Activated B cell treated with CpG ODN at 0.5 μM for 24 hours (primary cell): ENCODE results near the gene GNAL. TPM values are rescaled to one million over a fixed set of nuclear protein-coding genes. Genes with fewer than 3 reads are reported as not detected.

ENCODE experiments used
- ATAC-seq: fragments of 200-7000 bp; cut with Tn5 transposase; one replicate; pipeline ENCODE4 v1.10.0; 2021; ENCODE audit warnings: low read depth, mild to moderate bottlenecking, moderate library complexity
- CTCF ChIA-PET: fragments of 350-600 bp; sonication (Branson Sonifier 250); formaldehyde crosslinking; loops from one replicate; lab custom pipeline; 2021; ENCODE audit warnings: antibody characterized with exemption; lab: Charles Lee
- POLR2A ChIA-PET: fragments of 350-600 bp; sonication (Branson Sonifier 250); formaldehyde crosslinking; loops from one replicate; lab custom pipeline; 2021; ENCODE audit warnings: antibody characterized with exemption; lab: Charles Lee
- DNase-seq: peaks from one replicate; pipeline ENCODE4 v3.0.0; 2022
- H3K27ac Mint-ChIP-seq: one replicate; pipeline ENCODE4 v1.8.0; 2020; ENCODE audit warnings: mixed read lengths
- H3K27me3 Mint-ChIP-seq: one replicate; pipeline ENCODE4 v1.8.0; 2021; ENCODE audit warnings: mixed read lengths
- H3K36me3 Mint-ChIP-seq: one replicate; pipeline ENCODE4 v1.8.0; 2021; ENCODE audit warnings: low read depth, mixed read lengths
- H3K4me1 Mint-ChIP-seq: one replicate; pipeline ENCODE4 v1.8.0; 2021; ENCODE audit warnings: mixed read lengths
- H3K4me3 Mint-ChIP-seq: one replicate; pipeline ENCODE4 v1.8.0; 2020; ENCODE audit warnings: mild to moderate bottlenecking, mixed read lengths
- H3K9me3 Mint-ChIP-seq: one replicate; pipeline ENCODE4 v1.8.0; 2020; ENCODE audit warnings: mixed read lengths
- intact Hi-C: fragments of 100-400 bp; cut with micrococcal nuclease; formaldehyde crosslinking; loops from one replicate; pipeline ENCODE4 v1.15.1; 2024
- total RNA-seq: library from RNA; stranded (reverse); gene quantifications from 2 replicates; pipeline ENCODE4 v1.2.3, GENCODE V29; 2022
- TF ChIP-seq, protein P1 (sequence below): fragments of 200-600 bp; IDR thresholded peaks from one replicate; pipeline ENCODE4 v1.8.0; 2022; ENCODE audit warnings: antibody characterized with exemption, mild to moderate bottlenecking

Gene GNAL
- total RNA-seq, 1 donor from 2014 or later, result not detected

DNA sequence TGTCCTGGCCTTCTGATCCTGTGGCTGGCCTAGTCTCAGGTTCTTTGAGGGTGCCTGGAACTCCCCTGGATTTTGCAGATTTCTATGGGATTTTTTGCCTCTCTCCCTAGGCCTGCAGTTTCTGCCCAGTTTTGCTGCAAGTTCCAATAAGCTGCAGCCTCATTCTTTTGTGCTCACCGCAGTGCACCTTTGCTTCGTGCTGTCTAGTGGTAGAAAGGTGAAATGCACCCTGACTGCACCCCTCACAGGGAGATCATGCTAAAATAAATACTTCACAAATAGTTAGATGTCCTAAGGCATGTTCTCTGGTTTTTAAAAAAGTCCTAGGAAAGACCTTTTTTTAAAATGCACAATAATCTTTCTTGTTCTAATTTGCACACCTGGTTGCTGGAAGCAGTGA, 72.5 kb downstream of the GNAL start:
- peaks cover 7% of the 10 kb centered on the region for H3K27me3 Mint-ChIP-seq
- ATAC-seq, result no peak
- ChIA-PET POLR2A (no interaction called here), CTCF (no interaction called here)
- H3K36me3 Mint-ChIP-seq, result no peaks in the 10 kb centered on the region
- no peak overlapping the region for H3K27ac Mint-ChIP-seq
- H3K9me3 Mint-ChIP-seq, result no peaks in the 10 kb centered on the region
- no peak for DNase-seq
- intact Hi-C loops, result no loop called here
- no peaks in the 10 kb centered on the region for H3K4me1 Mint-ChIP-seq
- H3K4me3 Mint-ChIP-seq, result no peak overlapping the region
- TF ChIP-seq, protein P1, sequence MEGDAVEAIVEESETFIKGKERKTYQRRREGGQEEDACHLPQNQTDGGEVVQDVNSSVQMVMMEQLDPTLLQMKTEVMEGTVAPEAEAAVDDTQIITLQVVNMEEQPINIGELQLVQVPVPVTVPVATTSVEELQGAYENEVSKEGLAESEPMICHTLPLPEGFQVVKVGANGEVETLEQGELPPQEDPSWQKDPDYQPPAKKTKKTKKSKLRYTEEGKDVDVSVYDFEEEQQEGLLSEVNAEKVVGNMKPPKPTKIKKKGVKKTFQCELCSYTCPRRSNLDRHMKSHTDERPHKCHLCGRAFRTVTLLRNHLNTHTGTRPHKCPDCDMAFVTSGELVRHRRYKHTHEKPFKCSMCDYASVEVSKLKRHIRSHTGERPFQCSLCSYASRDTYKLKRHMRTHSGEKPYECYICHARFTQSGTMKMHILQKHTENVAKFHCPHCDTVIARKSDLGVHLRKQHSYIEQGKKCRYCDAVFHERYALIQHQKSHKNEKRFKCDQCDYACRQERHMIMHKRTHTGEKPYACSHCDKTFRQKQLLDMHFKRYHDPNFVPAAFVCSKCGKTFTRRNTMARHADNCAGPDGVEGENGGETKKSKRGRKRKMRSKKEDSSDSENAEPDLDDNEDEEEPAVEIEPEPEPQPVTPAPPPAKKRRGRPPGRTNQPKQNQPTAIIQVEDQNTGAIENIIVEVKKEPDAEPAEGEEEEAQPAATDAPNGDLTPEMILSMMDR, result no peak

DNA sequence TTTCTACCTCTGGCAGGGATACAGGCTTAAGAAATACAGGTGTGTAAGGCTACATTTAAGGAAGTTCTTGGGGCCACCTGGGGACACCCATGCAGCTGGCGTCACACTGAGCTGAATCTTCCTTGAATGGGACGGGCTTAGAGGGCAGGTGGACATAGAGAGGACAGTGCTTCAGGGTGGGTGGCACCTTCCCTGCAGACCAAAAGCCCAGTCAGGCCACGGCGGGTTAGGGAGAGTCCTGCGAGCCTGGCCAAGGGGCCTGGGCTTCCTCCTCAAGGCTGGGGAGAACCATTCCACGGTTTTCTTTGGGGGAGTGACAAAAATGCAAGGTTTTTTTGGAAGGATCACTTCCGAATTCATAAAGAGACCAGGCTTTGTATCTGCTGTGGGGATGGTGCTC, 73.4 kb downstream of the GNAL start:
- POLR2A ChIA-PET, result no interaction called here

DNA sequence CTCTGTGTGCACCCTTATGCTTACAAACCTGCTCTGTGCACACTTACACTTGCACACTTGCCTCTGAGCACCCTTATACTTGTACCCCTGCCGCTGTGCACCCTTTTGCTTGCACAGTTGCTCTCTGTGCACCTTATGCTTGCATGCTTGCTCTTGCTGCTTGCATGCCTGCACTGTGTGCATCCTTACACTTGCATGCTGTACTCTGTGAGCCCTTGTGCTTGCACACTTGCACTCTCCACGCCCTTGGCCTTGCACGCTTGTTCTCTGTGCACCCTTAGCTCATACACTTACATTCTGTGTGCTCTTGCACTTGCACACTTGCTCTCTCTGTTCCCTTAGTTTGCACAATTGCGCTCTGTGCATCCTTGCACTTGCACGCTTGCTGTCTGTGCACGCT, 78.3 kb downstream of the GNAL start:
- no peak for ATAC-seq
- H3K36me3 Mint-ChIP-seq, result no peaks in the 10 kb centered on the region
- no peak overlapping the region for H3K27ac Mint-ChIP-seq
- intact Hi-C loops, result no loop called here
- CTCF ChIA-PET, result no interaction called here
- peaks cover 4% of the 10 kb centered on the region for H3K27me3 Mint-ChIP-seq
- no peak for DNase-seq
- no peaks in the 10 kb centered on the region for H3K9me3 Mint-ChIP-seq
- POLR2A ChIA-PET, result no interaction called here
- TF ChIP-seq, protein P1, result no peak
- H3K4me3 Mint-ChIP-seq, result no peak overlapping the region
- no peaks in the 10 kb centered on the region for H3K4me1 Mint-ChIP-seq

More for the DNA sequence above, 73.4 kb downstream of the GNAL start:
- Mint-ChIP-seq H3K27me3 (peaks cover 4% of the 10 kb centered on the region), H3K4me1 (no peaks in the 10 kb centered on the region), H3K36me3 (no peaks in the 10 kb centered on the region), H3K4me3 (no peak overlapping the region), H3K27ac (no peak overlapping the region), H3K9me3 (no peaks in the 10 kb centered on the region)
- ATAC-seq (no peak), DNase-seq (no peak)
- CTCF ChIA-PET, result no interaction called here
- intact Hi-C loops, result no loop called here
- TF ChIP-seq, protein P1, result no peak

DNA sequence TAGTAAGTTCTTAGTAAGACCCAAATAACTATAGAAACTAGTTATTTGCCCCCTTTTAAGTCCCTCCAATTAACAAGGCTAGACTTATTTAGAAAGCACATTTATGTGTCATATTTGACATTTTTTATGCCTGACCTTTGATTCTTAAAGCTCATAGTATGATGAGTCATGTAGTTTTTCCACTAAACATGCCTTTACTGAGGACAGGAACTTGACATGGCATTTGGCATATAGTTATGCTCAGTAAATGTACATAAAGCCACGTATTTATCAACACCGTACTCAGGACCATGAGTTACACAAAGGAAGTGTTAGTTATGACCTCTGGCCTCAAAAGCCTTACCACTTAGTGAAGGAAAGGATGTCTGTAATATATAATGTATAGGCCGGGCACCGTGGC, 78.9 kb downstream of the GNAL start:
- ChIA-PET CTCF (no interaction called here), POLR2A (no interaction called here)
- Mint-ChIP-seq H3K9me3 (no peaks in the 10 kb centered on the region), H3K27ac (no peak overlapping the region), H3K4me1 (no peaks in the 10 kb centered on the region), H3K36me3 (no peaks in the 10 kb centered on the region), H3K27me3 (peaks cover 8% of the 10 kb centered on the region), H3K4me3 (no peak overlapping the region)
- TF ChIP-seq, protein P1, result no peak
- ATAC-seq (no peak), DNase-seq (no peak)
- intact Hi-C loops, result no loop called here

DNA sequence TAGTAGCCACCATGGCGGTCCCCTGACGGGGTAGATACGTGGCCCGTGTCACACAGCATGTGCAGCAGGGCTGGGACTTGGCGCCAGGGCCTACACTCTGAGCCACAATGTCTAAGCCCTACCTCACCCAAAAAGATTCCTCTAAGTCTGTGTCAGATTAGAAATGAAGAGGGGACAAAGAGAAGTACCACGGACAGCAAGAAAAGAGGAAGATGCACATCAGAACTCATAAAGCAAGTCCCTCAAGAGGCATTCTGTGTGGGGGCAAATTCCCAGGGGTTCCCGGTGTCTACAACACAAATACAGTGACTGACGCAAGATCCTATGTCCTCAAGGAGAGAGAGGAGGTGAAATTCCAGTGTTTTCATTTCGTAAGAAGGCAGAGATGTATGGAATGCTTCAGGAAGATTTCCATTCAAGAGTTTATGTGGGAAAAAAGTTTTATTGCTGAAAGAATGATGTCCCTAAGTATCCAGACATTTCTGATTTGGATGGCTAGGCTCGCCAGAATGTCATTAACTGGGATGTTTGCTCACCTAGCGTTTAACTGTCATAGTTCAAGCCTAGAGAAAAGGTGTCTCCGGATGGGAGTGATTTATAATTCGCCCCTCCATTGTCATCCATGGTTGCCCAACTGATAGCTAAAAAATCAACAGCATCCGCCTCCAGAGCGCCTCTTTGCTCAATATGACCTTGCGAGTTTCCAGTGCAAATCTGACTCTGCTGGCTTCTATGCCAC, 86.5 kb downstream of the GNAL start:
- POLR2A ChIA-PET, result no interaction called here
- DNase-seq (no peak), ATAC-seq (no peak)
- Mint-ChIP-seq H3K9me3 (no peaks in the 10 kb centered on the region), H3K4me3 (no peak overlapping the region), H3K27me3 (peaks cover 19% of the 10 kb centered on the region), H3K36me3 (no peaks in the 10 kb centered on the region), H3K27ac (no peak overlapping the region), H3K4me1 (no peaks in the 10 kb centered on the region)
- CTCF ChIA-PET, result no interaction called here
- TF ChIP-seq, protein P1, result no peak
- intact Hi-C loops, result no loop called here
